ENCODE data around the gene ARHGAP23. TPM values are rescaled to one million over a fixed set of nuclear protein-coding genes. Genes with fewer than 3 reads are reported as not detected.

ARHGAP23 gene
- total and polyA plus RNA-seq, 10 of the 15 experiments (the other 5 are each of a cell fraction or from before 2014, with no cell fraction given), result 0.23 to 5.8 (median 2.1) TPM

DNA sequence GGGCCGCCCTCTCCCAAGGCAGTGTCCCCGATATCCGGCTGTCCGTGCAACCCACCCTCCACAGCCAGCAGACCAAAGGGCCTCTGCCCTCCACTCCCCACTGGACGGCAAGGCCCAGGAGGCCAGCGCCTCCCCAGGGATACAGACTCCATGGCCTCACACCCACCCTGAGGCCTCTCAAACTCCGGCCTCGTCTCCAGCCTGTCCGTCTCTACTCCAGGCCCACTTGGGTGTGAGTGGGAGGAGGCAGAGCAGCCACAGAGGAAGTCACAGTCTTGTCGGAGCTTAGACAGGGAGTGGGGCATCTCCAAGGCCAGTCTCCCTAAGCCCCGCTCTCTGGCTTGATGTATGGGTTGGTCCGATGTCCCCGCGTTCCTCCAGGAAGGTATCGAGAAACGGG lies 104.2 kb downstream of the ARHGAP23 start:
- no peak overlapping the region for H3K4me2 ChIP-seq (ENCODE audit: control insufficient read depth, insufficient read depth)
- no peak for ATAC-seq
- 50% methylated on average over 16 of the region's 16 CpGs for WGBS (ENCODE audit: insufficient coverage, insufficient replicate concordance, low lambda C conversion rate, missing lambda C conversion rate)
- no peak overlapping the region for H3K4me3 ChIP-seq
- H3K9me3 ChIP-seq (replicated peaks; ENCODE audit: control insufficient read depth, insufficient read depth, low read length), result no peaks in the 10 kb centered on the region
- in situ Hi-C loops (cut with MboI), result no loop called here
- ChIA-PET CTCF (no interaction called here), RAD21 (ENCODE audit: unreplicated experiment) (interaction anchor here (0.7 kb wide), 1 partner anchor 53 kb away, joined by 3 read pairs; no protein-coding TSS in a partner anchor), POLR2A (no interaction called here), SMC1A (ENCODE audit: uncharacterized antibody, unreplicated experiment) (no interaction called here)
- TF ChIP-seq GABPA (IDR thresholded peaks at IDR 0.05; ENCODE audit: low read depth) (no peak), RCOR1 (conservative IDR thresholded peaks at IDR 0.05; ENCODE audit: low read depth, low read length) (no peak), BCL11A (IDR thresholded peaks at IDR 0.05; ENCODE audit: low read depth, low read length) (no peak), FOXK2 (IDR thresholded peaks at IDR 0.05) (no peak), MYC (IDR thresholded peaks at IDR 0.05; ENCODE audit: insufficient read depth, insufficient read length, insufficient replicate concordance, low read length, severe bottlenecking) (no peak), ESRRA (IDR thresholded peaks at IDR 0.05; ENCODE audit: low read length) (no peak), BHLHE40 (IDR thresholded peaks at IDR 0.05; ENCODE audit: borderline replicate concordance in 1 of 2, low read depth in 2 of 2, low read length in 1 of 2) (no peak), RELA (IDR thresholded peaks at IDR 0.05; ENCODE audit: borderline replicate concordance, partially characterized antibody) (no peak), MEF2B (IDR thresholded peaks at IDR 0.05; ENCODE audit: partially characterized antibody, poor library complexity, severe bottlenecking) (no peak), RUNX3 (IDR thresholded peaks at IDR 0.05; ENCODE audit: low read length) (no peak), ZBED1 (IDR thresholded peaks at IDR 0.05; ENCODE audit: borderline replicate concordance) (no peak), EZH2 (IDR thresholded peaks at IDR 0.05; ENCODE audit: borderline replicate concordance, control insufficient read depth, low read depth, low read length) (no peak), STAT3 (IDR thresholded peaks at IDR 0.05; ENCODE audit: low read depth, low read length) (no peak), CBX5 (IDR thresholded peaks at IDR 0.05; ENCODE audit: low read depth) (no peak), SMARCA5 (IDR thresholded peaks at IDR 0.05) (no peak), MYB (IDR thresholded peaks at IDR 0.05; ENCODE audit: borderline replicate concordance, low read depth, low read length) (no peak), HCFC1 (IDR thresholded peaks at IDR 0.05; ENCODE audit: low read length) (no peak)
- TF ChIP-seq, protein P1, sequence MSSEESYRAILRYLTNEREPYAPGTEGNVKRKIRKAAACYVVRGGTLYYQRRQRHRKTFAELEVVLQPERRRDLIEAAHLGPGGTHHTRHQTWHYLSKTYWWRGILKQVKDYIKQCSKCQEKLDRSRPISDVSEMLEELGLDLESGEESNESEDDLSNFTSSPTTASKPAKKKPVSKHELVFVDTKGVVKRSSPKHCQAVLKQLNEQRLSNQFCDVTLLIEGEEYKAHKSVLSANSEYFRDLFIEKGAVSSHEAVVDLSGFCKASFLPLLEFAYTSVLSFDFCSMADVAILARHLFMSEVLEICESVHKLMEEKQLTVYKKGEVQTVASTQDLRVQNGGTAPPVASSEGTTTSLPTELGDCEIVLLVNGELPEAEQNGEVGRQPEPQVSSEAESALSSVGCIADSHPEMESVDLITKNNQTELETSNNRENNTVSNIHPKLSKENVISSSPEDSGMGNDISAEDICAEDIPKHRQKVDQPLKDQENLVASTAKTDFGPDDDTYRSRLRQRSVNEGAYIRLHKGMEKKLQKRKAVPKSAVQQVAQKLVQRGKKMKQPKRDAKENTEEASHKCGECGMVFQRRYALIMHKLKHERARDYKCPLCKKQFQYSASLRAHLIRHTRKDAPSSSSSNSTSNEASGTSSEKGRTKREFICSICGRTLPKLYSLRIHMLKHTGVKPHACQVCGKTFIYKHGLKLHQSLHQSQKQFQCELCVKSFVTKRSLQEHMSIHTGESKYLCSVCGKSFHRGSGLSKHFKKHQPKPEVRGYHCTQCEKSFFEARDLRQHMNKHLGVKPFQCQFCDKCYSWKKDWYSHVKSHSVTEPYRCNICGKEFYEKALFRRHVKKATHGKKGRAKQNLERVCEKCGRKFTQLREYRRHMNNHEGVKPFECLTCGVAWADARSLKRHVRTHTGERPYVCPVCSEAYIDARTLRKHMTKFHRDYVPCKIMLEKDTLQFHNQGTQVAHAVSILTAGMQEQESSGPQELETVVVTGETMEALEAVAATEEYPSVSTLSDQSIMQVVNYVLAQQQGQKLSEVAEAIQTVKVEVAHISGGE (CRISPR knock-in tag; IDR thresholded peaks at IDR 0.05), result no peak
- TF ChIP-seq, protein P2, sequence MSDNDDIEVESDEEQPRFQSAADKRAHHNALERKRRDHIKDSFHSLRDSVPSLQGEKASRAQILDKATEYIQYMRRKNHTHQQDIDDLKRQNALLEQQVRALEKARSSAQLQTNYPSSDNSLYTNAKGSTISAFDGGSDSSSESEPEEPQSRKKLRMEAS (IDR thresholded peaks at IDR 0.05; ENCODE audit: low read depth, low read length), result no peak
- H3K4me1 ChIP-seq (ENCODE audit: control insufficient read depth, insufficient read depth, low read length), result no peaks in the 10 kb centered on the region
- H3K36me3 ChIP-seq (ENCODE audit: control insufficient read depth in 2 of 2, insufficient read depth in 2 of 2, low read length in 1 of 2), result no peaks in the 10 kb centered on the region
- no peak overlapping the region for H2AFZ ChIP-seq (ENCODE audit: control insufficient read depth, low read depth, low read length)
- no peak for FAIRE-seq
- no peak for DNase-seq (ENCODE audit: low read depth, low spot score)
- BruUV-seq (replicated peaks), result no TSS peak
- H3K27me3 ChIP-seq (replicated peaks in 1 of 2; ENCODE audit: control insufficient read depth in 2 of 2, insufficient read depth in 2 of 2, low read length in 1 of 2), result no peaks in the 10 kb centered on the region; a peak in 1 of 4 replicates
- intact Hi-C loops (cut with micrococcal nuclease; ENCODE audit: unreplicated experiment), result no loop called here
- no peaks in the 10 kb centered on the region for H3K79me2 ChIP-seq (ENCODE audit: control insufficient read depth, insufficient read depth, low read length)
- no peak overlapping the region for H3K9ac ChIP-seq (ENCODE audit: control insufficient read depth, insufficient read depth, low read length)
- H3K27ac ChIP-seq (ENCODE audit: control insufficient read depth, insufficient read depth), result no peak overlapping the region
- H4K20me1 ChIP-seq (ENCODE audit: control insufficient read depth, insufficient read depth), result no peaks in the 10 kb centered on the region
